Activated effector memory CD4-positive, alpha-beta T cell treated with Interleukin-2 at 50 U/mL for 16 hours (primary cell): Measurements from ENCODE around the gene PRKCB.
"Not testable (repeated sequence)": the region's sequence is repeated elsewhere in the genome, so short reads cannot be mapped to it uniquely, and the experiment has no call there.

Source experiments
- DNase-seq: peaks from one replicate; pipeline ENCODE4 v3.0.0-alpha.2; 2020

PRKCB gene

GRCh38 chr16:24013054-24013636 is 177.4 kb downstream of the PRKCB start:
- DNase-seq, result no peak

- peak; percentile 42 for DNase-seq
Measured at GRCh38 chr16:24013864-24014645, 178.3 kb downstream of the PRKCB start.

- DNase-seq, result not testable (repeated sequence)
Measured at GRCh38 chr16:24014955-24015354, 179.2 kb downstream of the PRKCB start.

GRCh38 chr16:24015923-24016322 is 180.1 kb downstream of the PRKCB start:
- DNase-seq, result no peak

GRCh38 chr16:24018485-24018884 is 182.7 kb downstream of the PRKCB start:
- no peak for DNase-seq

GRCh38 chr16:24022797-24023196 is 187.0 kb downstream of the PRKCB start:
- no peak for DNase-seq

GRCh38 chr16:24023621-24024020 is 187.8 kb downstream of the PRKCB start:
- DNase-seq, result no peak

GRCh38 chr16:24024971-24025370 is 189.2 kb downstream of the PRKCB start:
- DNase-seq, result no peak

GRCh38 chr16:24027466-24027865 is 191.7 kb downstream of the PRKCB start:
- DNase-seq, result no peak

GRCh38 chr16:24029841-24030240 is 194.1 kb downstream of the PRKCB start:
- DNase-seq, result not testable (repeated sequence)

- peak; percentile 32 for DNase-seq
Measured at GRCh38 chr16:24035127-24035842, 199.5 kb downstream of the PRKCB start.

GRCh38 chr16:24036038-24036543 is 200.3 kb downstream of the PRKCB start:
- no peak for DNase-seq

- DNase-seq, result no peak
Measured at GRCh38 chr16:24036614-24037013, 200.8 kb downstream of the PRKCB start.

GRCh38 chr16:24037335-24037734 is 201.6 kb downstream of the PRKCB start:
- no peak for DNase-seq

- peak; percentile 63 for DNase-seq
Measured at GRCh38 chr16:24041834-24042631, 206.2 kb downstream of the PRKCB start.

GRCh38 chr16:24044467-24044866 is 208.7 kb downstream of the PRKCB start:
- DNase-seq, result no peak

- no peak for DNase-seq
Measured at GRCh38 chr16:24045641-24046040, 209.9 kb downstream of the PRKCB start.

- DNase-seq, result no peak
Measured at GRCh38 chr16:24046442-24046841, 210.7 kb downstream of the PRKCB start.

- no peak for DNase-seq
Measured at GRCh38 chr16:24049113-24049512, 213.3 kb downstream of the PRKCB start.

GRCh38 chr16:24051125-24051524 is 215.3 kb downstream of the PRKCB start:
- no peak for DNase-seq

GRCh38 chr16:24052329-24053098 is 216.7 kb downstream of the PRKCB start:
- DNase-seq, result no peak
